GM12878 (cell line): ENCODE results near the gene C2. TPM values are rescaled to one million over a fixed set of nuclear protein-coding genes. Genes with fewer than 3 reads are reported as not detected.

ENCODE experiments used
- ATAC-seq: fragments of 200-7000 bp; cut with Tn5 transposase; 3 replicates; pipeline ENCODE4 v1.9.1; 2020; ENCODE audit warnings: mild to moderate bottlenecking, moderate library complexity
- BruUV-seq: library from RNA; stranded (reverse); fragments of 400-500 nt; replicated peaks from 2 replicates; lab custom pipeline; 2021; lab: Mats Ljungman, UMichigan
- CTCF ChIA-PET: fragments of 300-600 bp; sonication (Branson Sonifier 250); formaldehyde crosslinking; extraction: SDS; loops from one replicate; lab custom pipeline; 2021; ENCODE audit warnings: inconsistent platforms; lab: Yijun Ruan, JAX
- POLR2A ChIA-PET: fragments of 350-600 bp; formaldehyde crosslinking; extraction: SDS; loops from one replicate; lab custom pipeline; 2021; ENCODE audit warnings: inconsistent platforms; lab: Charles Lee
- RAD21 ChIA-PET: fragments of 300-600 bp; sonication (Branson Sonifier 250); formaldehyde crosslinking; loops from one replicate; lab custom pipeline; 2023; ENCODE audit warnings: antibody characterized with exemption; ENCODE audit not compliant: unreplicated experiment; lab: Charles Lee
- SMC1A ChIA-PET: fragments of 300-600 bp; sonication (Branson Sonifier 250); formaldehyde crosslinking; loops from one replicate; lab custom pipeline; 2023; ENCODE audit not compliant: unreplicated experiment, uncharacterized antibody; lab: Charles Lee
- DNase-seq: peaks from one replicate; pipeline ENCODE4 v3.0.0-alpha.2; 2011; ENCODE audit warnings: low read depth, low spot score
- FAIRE-seq: peaks from 3 replicates; lab custom pipeline; 2011; peaks lifted over from hg19 to GRCh38; lab: Jason Lieb, UNC
- H2AFZ ChIP-seq: 2 replicates; pipeline ENCODE4 v1.6.0; 2011; ENCODE audit warnings: low read depth, low read length, control low read depth; ENCODE audit not compliant: control insufficient read depth
- H3K27ac ChIP-seq: 2 replicates; pipeline ENCODE4 v1.5.1; 2011; ENCODE audit warnings: control low read depth; ENCODE audit not compliant: control insufficient read depth, insufficient read depth
- H3K27me3 ChIP-seq, 2 experiments: replicated peaks in 1 of 2; 2 replicates each; pipeline versions ENCODE4 v1.6.0 to v1.6.1; 2011; ENCODE audit warnings: low read length in 1 of 2; ENCODE audit not compliant: control insufficient read depth in 2 of 2, insufficient read depth in 2 of 2
- H3K36me3 ChIP-seq, 2 experiments: 2 replicates each; pipeline ENCODE4 v1.5.1; 2011; ENCODE audit warnings: low read length in 1 of 2; ENCODE audit not compliant: control insufficient read depth in 2 of 2, insufficient read depth in 2 of 2
- H3K4me1 ChIP-seq: 2 replicates; pipeline ENCODE4 v1.6.1; 2011; ENCODE audit warnings: mild to moderate bottlenecking, low read length, moderate library complexity, mixed read lengths; ENCODE audit not compliant: control insufficient read depth, insufficient read depth
- H3K4me2 ChIP-seq: 2 replicates; pipeline ENCODE4 v1.6.0; 2011; ENCODE audit warnings: control low read depth; ENCODE audit not compliant: control insufficient read depth, insufficient read depth
- H3K4me3 ChIP-seq: fragments of 200-600 bp; sonication (generic); 2 replicates; pipeline ENCODE4 v1.5.1; 2016
- H3K79me2 ChIP-seq: 2 replicates; pipeline ENCODE4 v1.6.0; 2011; ENCODE audit warnings: low read length; ENCODE audit not compliant: control insufficient read depth, insufficient read depth
- H3K9ac ChIP-seq: 2 replicates; pipeline ENCODE4 v1.8.0; 2011; ENCODE audit warnings: low read length, control low read depth, mixed read lengths; ENCODE audit not compliant: control insufficient read depth, insufficient read depth
- H3K9me3 ChIP-seq: replicated peaks from 3 replicates; pipeline ENCODE4 v1.5.1; 2011; ENCODE audit warnings: mild to moderate bottlenecking, low read length; ENCODE audit not compliant: control insufficient read depth, insufficient read depth
- H4K20me1 ChIP-seq: 2 replicates; pipeline ENCODE4 v1.6.0; 2011; ENCODE audit not compliant: control insufficient read depth, insufficient read depth
- ASH2L ChIP-seq: fragments of 300-600, 200-600 bp; sonication (generic); IDR thresholded peaks from 2 replicates; pipeline ENCODE4 v1.6.1; 2017; ENCODE audit warnings: low read depth, mild to moderate bottlenecking, borderline replicate concordance
- EP300 ChIP-seq, 2 experiments: fragments of 150-350 bp in 1 of 2; IDR thresholded peaks; 2 replicates each; pipeline ENCODE4 v1.6.1; 2011 to 2012; ENCODE audit warnings: low read depth in 2 of 2, low read length in 2 of 2, borderline replicate concordance in 1 of 2, improper control_type of control experiment in 1 of 2, inconsistent platforms in 1 of 2; ENCODE audit not compliant: control insufficient read depth in 1 of 2
- HDGF ChIP-seq: fragments of 450-650 bp; IDR thresholded peaks from 2 replicates; pipeline ENCODE4 v1.6.1; 2016; ENCODE audit warnings: antibody characterized with exemption
- MYB ChIP-seq: fragments of 150-350 bp; IDR thresholded peaks from 2 replicates; pipeline ENCODE4 v1.6.1; 2014; ENCODE audit warnings: mild to moderate bottlenecking, low read depth, low read length, borderline replicate concordance
- PAX5 ChIP-seq: IDR thresholded peaks from 2 replicates; pipeline ENCODE4 v1.6.1; 2011; ENCODE audit warnings: low read depth, low read length, borderline replicate concordance
- RB1 ChIP-seq: fragments of 450-650 bp; formaldehyde crosslinking; IDR thresholded peaks from 2 replicates; pipeline ENCODE4 v1.6.1; 2017; ENCODE audit warnings: mild to moderate bottlenecking, borderline replicate concordance
- SMAD5 ChIP-seq: IDR thresholded peaks from 2 replicates; pipeline ENCODE4 v1.6.1; 2016; ENCODE audit warnings: antibody characterized with exemption, low read depth
- YBX1 ChIP-seq: fragments of 450-650 bp; IDR thresholded peaks from 2 replicates; pipeline ENCODE4 v1.6.1; 2016; ENCODE audit warnings: antibody characterized with exemption
- ZNF217 ChIP-seq: fragments of 450-650 bp; IDR thresholded peaks from 2 replicates; pipeline ENCODE4 v1.6.1; 2017; ENCODE audit warnings: antibody characterized with exemption, mild to moderate bottlenecking
- WGBS: methylation state at CpG from one replicate; pipeline ENCODE4 v1.1.6; 2016; ENCODE audit warnings: low lambda C conversion rate; ENCODE audit not compliant: insufficient replicate concordance, insufficient coverage; ENCODE audit errors: missing lambda C conversion rate; 5-methylcytosine and 5-hydroxymethylcytosine counted together
- in situ Hi-C: fragments of 300-500 bp; cut with MboI; formaldehyde crosslinking; loops from 9 replicates; pipeline ENCODE4 v1.14.3; 2018; ENCODE audit warnings: mixed read lengths
- intact Hi-C: fragments of 100-400 bp; cut with micrococcal nuclease; formaldehyde crosslinking; loops from one replicate; pipeline ENCODE4 v1.14.2; 2022; ENCODE audit not compliant: unreplicated experiment
- polyA plus RNA-seq, 11 experiments: library from polyadenylated mRNA; depleted of rRNA in 4 of 11; unstranded in 6 of 11; stranded (reverse) in 5 of 11; fragments of >200 nt; fragmentation: Nextera tagmentation in 4 of 11; fragmentation: Illumina TruSeq in 1 of 11; extraction: Ambion mirVana in 4 of 11; extraction: Trizol in 1 of 11; gene quantifications; 1 replicate in 1 of 11; 2 replicates in 10 of 11; pipeline versions ENCODE4 v1.2.1 to v1.2.3, GENCODE V29; 2011 to 2016; ENCODE audit warnings: inconsistent platforms in 2 of 11, missing spikeins in 2 of 11, low read depth in 1 of 11
- total RNA-seq, 4 experiments: library from RNA; depleted of rRNA in 3 of 4; stranded (reverse); fragments of >200 nt in 3 of 4; fragmentation: Illumina TruSeq in 1 of 4; extraction: Trizol in 1 of 4; gene quantifications; 2 replicates each; pipeline versions ENCODE4 v1.2.1 to v1.2.3, GENCODE V29; 2013 to 2021
- TF ChIP-seq, protein P1 (sequence below): fragments of 450-650 bp; IDR thresholded peaks from 2 replicates; pipeline ENCODE4 v1.6.1; 2018; ENCODE audit warnings: borderline replicate concordance, mild to moderate bottlenecking; ENCODE audit not compliant: partially characterized antibody
- TF ChIP-seq, protein P2 (sequence below): fragments of 150-350 bp; IDR thresholded peaks from 2 replicates; pipeline ENCODE4 v1.6.1; 2016; ENCODE audit warnings: low read depth, low read length
- TF ChIP-seq, protein P3 (sequence below): fragments of 450-650 bp; IDR thresholded peaks from 2 replicates; pipeline ENCODE4 v1.6.1; 2014; ENCODE audit warnings: mild to moderate bottlenecking
- TF ChIP-seq, protein P4 (sequence below): fragments of 450-650 bp; formaldehyde crosslinking; IDR thresholded peaks from 2 replicates; pipeline ENCODE4 v1.4.0; 2020; ENCODE audit warnings: mild to moderate bottlenecking, moderate library complexity

C2 gene
- total and polyA plus RNA-seq, 10 of the 15 experiments (the other 5 are each of a cell fraction or from before 2014, with no cell fraction given), result 0.06 to 0.97 (median 0.21) TPM; not detected in 5

DNA sequence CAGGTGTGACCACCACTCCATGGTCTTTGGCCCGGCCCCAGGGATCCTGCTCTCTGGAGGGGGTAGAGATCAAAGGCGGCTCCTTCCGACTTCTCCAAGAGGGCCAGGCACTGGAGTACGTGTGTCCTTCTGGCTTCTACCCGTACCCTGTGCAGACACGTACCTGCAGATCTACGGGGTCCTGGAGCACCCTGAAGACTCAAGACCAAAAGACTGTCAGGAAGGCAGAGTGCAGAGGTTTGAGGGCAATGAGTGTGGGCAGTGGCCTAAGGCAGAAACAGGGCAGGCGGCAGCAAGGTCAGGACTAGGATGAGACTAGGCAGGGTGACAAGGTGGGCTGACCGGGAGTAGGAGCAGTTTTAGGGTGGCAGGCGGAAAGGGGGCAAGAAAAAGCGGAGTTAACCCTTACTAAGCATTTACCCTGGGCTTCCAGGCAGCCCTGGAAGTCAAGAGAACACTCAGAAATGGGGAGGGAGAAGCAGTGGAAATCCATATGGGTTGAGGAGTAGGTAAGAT is 18.9 kb downstream of the C2 start:
- ATAC-seq (no peak), FAIRE-seq (no peak), DNase-seq (no peak)
- ChIA-PET POLR2A (interaction anchor here (0.5 kb wide), 1 partner anchor 114 kb away, joined by 7 read pairs; no protein-coding TSS in a partner anchor), RAD21 (no interaction called here), CTCF (interaction anchor here (0.8 kb wide), 1 partner anchor 77 kb away, joined by 3 read pairs; no protein-coding TSS in a partner anchor), SMC1A (no interaction called here)
- no peak overlapping the region for H3K27ac ChIP-seq
- 48% methylated on average over 11 of the region's 11 CpGs for WGBS
- no TSS peak for BruUV-seq
- H2AFZ ChIP-seq, result no peak overlapping the region
- peaks cover 0 to 3% of the 10 kb centered on the region in 2 experiments; a peak in 3 of 4 replicates for H3K27me3 ChIP-seq
- H3K36me3 ChIP-seq, result no peaks in the 10 kb centered on the region; a peak in 1 of 4 replicates
- H3K4me1 ChIP-seq, result peaks cover 3% of the 10 kb centered on the region; the same call in 1 of the 2 replicates
- H3K4me2 ChIP-seq, result no peak overlapping the region
- intact Hi-C loops, result no loop called here
- no peaks in the 10 kb centered on the region for H3K79me2 ChIP-seq
- H3K9me3 ChIP-seq, result no peaks in the 10 kb centered on the region
- no peaks in the 10 kb centered on the region for H4K20me1 ChIP-seq
- H3K4me3 ChIP-seq, result no peak overlapping the region
- H3K9ac ChIP-seq, result no peak overlapping the region
- in situ Hi-C loops, result no loop called here
- TF ChIP-seq, protein P1, sequence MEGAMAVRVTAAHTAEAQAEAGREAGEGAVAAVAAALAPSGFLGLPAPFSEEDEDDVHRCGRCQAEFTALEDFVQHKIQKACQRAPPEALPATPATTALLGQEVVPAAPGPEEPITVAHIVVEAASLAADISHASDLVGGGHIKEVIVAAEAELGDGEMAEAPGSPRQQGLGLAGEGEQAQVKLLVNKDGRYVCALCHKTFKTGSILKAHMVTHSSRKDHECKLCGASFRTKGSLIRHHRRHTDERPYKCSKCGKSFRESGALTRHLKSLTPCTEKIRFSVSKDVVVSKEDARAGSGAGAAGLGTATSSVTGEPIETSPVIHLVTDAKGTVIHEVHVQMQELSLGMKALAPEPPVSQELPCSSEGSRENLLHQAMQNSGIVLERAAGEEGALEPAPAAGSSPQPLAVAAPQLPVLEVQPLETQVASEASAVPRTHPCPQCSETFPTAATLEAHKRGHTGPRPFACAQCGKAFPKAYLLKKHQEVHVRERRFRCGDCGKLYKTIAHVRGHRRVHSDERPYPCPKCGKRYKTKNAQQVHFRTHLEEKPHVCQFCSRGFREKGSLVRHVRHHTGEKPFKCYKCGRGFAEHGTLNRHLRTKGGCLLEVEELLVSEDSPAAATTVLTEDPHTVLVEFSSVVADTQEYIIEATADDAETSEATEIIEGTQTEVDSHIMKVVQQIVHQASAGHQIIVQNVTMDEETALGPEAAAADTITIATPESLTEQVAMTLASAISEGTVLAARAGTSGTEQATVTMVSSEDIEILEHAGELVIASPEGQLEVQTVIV, result no peak
- TF ChIP-seq, protein P2, sequence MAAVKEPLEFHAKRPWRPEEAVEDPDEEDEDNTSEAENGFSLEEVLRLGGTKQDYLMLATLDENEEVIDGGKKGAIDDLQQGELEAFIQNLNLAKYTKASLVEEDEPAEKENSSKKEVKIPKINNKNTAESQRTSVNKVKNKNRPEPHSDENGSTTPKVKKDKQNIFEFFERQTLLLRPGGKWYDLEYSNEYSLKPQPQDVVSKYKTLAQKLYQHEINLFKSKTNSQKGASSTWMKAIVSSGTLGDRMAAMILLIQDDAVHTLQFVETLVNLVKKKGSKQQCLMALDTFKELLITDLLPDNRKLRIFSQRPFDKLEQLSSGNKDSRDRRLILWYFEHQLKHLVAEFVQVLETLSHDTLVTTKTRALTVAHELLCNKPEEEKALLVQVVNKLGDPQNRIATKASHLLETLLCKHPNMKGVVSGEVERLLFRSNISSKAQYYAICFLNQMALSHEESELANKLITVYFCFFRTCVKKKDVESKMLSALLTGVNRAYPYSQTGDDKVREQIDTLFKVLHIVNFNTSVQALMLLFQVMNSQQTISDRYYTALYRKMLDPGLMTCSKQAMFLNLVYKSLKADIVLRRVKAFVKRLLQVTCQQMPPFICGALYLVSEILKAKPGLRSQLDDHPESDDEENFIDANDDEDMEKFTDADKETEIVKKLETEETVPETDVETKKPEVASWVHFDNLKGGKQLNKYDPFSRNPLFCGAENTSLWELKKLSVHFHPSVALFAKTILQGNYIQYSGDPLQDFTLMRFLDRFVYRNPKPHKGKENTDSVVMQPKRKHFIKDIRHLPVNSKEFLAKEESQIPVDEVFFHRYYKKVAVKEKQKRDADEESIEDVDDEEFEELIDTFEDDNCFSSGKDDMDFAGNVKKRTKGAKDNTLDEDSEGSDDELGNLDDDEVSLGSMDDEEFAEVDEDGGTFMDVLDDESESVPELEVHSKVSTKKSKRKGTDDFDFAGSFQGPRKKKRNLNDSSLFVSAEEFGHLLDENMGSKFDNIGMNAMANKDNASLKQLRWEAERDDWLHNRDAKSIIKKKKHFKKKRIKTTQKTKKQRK, result no peak
- TF ChIP-seq MYB, result no peak
- no peak for TF ChIP-seq YBX1
- TF ChIP-seq, protein P3, sequence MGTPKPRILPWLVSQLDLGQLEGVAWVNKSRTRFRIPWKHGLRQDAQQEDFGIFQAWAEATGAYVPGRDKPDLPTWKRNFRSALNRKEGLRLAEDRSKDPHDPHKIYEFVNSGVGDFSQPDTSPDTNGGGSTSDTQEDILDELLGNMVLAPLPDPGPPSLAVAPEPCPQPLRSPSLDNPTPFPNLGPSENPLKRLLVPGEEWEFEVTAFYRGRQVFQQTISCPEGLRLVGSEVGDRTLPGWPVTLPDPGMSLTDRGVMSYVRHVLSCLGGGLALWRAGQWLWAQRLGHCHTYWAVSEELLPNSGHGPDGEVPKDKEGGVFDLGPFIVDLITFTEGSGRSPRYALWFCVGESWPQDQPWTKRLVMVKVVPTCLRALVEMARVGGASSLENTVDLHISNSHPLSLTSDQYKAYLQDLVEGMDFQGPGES, result no peak
- no peak for TF ChIP-seq HDGF
- no peak for TF ChIP-seq ASH2L
- TF ChIP-seq EP300 (IDR thresholded peaks at IDR 0.05; ENCODE audit: borderline replicate concordance in 1 of 2, control insufficient read depth in 1 of 2, low read depth in 2 of 2, low read length in 2 of 2), result no peak
- TF ChIP-seq, protein P4, sequence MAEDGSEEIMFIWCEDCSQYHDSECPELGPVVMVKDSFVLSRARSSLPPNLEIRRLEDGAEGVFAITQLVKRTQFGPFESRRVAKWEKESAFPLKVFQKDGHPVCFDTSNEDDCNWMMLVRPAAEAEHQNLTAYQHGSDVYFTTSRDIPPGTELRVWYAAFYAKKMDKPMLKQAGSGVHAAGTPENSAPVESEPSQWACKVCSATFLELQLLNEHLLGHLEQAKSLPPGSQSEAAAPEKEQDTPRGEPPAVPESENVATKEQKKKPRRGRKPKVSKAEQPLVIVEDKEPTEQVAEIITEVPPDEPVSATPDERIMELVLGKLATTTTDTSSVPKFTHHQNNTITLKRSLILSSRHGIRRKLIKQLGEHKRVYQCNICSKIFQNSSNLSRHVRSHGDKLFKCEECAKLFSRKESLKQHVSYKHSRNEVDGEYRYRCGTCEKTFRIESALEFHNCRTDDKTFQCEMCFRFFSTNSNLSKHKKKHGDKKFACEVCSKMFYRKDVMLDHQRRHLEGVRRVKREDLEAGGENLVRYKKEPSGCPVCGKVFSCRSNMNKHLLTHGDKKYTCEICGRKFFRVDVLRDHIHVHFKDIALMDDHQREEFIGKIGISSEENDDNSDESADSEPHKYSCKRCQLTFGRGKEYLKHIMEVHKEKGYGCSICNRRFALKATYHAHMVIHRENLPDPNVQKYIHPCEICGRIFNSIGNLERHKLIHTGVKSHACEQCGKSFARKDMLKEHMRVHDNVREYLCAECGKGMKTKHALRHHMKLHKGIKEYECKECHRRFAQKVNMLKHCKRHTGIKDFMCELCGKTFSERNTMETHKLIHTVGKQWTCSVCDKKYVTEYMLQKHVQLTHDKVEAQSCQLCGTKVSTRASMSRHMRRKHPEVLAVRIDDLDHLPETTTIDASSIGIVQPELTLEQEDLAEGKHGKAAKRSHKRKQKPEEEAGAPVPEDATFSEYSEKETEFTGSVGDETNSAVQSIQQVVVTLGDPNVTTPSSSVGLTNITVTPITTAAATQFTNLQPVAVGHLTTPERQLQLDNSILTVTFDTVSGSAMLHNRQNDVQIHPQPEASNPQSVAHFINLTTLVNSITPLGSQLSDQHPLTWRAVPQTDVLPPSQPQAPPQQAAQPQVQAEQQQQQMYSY, result no peak
- TF ChIP-seq PAX5, result no peak
- no peak for TF ChIP-seq RB1
- TF ChIP-seq ZNF217, result no peak
- TF ChIP-seq SMAD5, result no peak
